Measurements from ENCODE around the gene AOAH.

DNA sequence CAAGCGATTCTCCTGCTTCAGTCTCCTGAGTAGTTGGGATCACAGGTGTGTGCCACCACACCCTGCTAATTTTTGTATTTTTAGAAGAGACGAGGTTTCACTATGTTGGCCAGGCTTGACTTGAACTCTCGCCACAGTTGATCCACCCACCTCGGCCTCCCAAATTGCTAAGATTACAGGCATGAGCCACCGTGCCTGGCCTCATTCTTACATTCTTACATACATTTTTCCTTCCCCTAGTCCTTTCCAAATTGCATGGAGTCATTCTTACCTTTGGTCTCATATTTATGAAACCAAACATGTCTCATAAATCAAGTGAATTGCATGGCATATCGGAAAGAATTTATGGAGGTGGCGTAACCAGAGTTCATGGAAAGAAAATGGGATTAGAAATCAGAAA, 186.2 kb downstream of the AOAH start:
- TF ChIP-seq, protein P1, sequence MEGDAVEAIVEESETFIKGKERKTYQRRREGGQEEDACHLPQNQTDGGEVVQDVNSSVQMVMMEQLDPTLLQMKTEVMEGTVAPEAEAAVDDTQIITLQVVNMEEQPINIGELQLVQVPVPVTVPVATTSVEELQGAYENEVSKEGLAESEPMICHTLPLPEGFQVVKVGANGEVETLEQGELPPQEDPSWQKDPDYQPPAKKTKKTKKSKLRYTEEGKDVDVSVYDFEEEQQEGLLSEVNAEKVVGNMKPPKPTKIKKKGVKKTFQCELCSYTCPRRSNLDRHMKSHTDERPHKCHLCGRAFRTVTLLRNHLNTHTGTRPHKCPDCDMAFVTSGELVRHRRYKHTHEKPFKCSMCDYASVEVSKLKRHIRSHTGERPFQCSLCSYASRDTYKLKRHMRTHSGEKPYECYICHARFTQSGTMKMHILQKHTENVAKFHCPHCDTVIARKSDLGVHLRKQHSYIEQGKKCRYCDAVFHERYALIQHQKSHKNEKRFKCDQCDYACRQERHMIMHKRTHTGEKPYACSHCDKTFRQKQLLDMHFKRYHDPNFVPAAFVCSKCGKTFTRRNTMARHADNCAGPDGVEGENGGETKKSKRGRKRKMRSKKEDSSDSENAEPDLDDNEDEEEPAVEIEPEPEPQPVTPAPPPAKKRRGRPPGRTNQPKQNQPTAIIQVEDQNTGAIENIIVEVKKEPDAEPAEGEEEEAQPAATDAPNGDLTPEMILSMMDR (IDR thresholded peaks at IDR 0.05), result no peak
- TF ChIP-seq POLR2A (IDR thresholded peaks at IDR 0.05), result no peak
